HEK293 (cell line): ENCODE results near the gene EYA2.

Experiments used
- CTCF ChIA-PET: fragments of 350-600 bp; formaldehyde crosslinking; extraction: SDS; loops from one replicate; lab custom pipeline; 2021; ENCODE audit warnings: antibody characterized with exemption; lab: Yijun Ruan, JAX
- POLR2A ChIA-PET: fragments of 300-600 bp; formaldehyde crosslinking; extraction: SDS; loops from one replicate; lab custom pipeline; 2020; ENCODE audit warnings: antibody characterized with exemption, inconsistent platforms; lab: Yijun Ruan, JAX
- H3K27ac ChIP-seq: fragments of 200-500 bp; sonication (Bioruptor generic); 2 replicates; pipeline ENCODE4 v1.5.1; 2014; ENCODE audit warnings: low read depth, low read length, control low read depth, inconsistent platforms; ENCODE audit errors: extremely low read depth
- H3K36me3 ChIP-seq, 2 experiments: fragments of 200-500 bp in 1 of 2; sonication (Bioruptor generic) in 1 of 2; 1 replicate in 1 of 2; 2 replicates in 1 of 2; pipeline ENCODE4 v1.5.1; 2014 to 2017; ENCODE audit warnings: inconsistent platforms in 2 of 2, low read length in 2 of 2; ENCODE audit not compliant: control insufficient read depth in 2 of 2, insufficient read depth in 1 of 2
- H3K4me1 ChIP-seq: fragments of 200-500 bp; sonication (Bioruptor generic); 2 replicates; pipeline ENCODE4 v1.5.1; 2014; ENCODE audit warnings: mild to moderate bottlenecking, low read length, inconsistent platforms; ENCODE audit not compliant: control insufficient read depth, insufficient read depth
- H3K4me3 ChIP-seq: 2 replicates; pipeline ENCODE4 v1.5.1; 2011; ENCODE audit warnings: low read depth, mild to moderate bottlenecking, control low read depth, low read length, moderate library complexity
- H3K9me3 ChIP-seq: fragments of 200-500 bp; sonication (Bioruptor generic); 2 replicates; pipeline ENCODE4 v1.5.1; 2014; ENCODE audit warnings: low read depth, low read length, inconsistent platforms; ENCODE audit not compliant: control insufficient read depth, insufficient read depth
- BCL6B ChIP-seq: fragments of 450-650 bp; formaldehyde crosslinking; IDR thresholded peaks from 2 replicates; pipeline ENCODE4 v1.5.1; 2017; ENCODE audit warnings: missing biosample characterization, missing genetic modification characterization
- CTCF ChIP-seq: fragments of 450-650 bp; formaldehyde crosslinking; IDR thresholded peaks from 2 replicates; pipeline ENCODE4 v1.5.1; 2016; ENCODE audit warnings: missing biosample characterization, missing genetic modification characterization
- EGR2 ChIP-seq: fragments of 450-650 bp; formaldehyde crosslinking; IDR thresholded peaks from 2 replicates; pipeline ENCODE4 v1.5.1; 2016; ENCODE audit warnings: low read depth, missing biosample characterization, missing genetic modification characterization
- KLF10 ChIP-seq: fragments of 450-650 bp; IDR thresholded peaks from 2 replicates; pipeline ENCODE4 v1.5.1; 2018; ENCODE audit warnings: missing biosample characterization, mild to moderate bottlenecking, missing genetic modification characterization
- KLF7 ChIP-seq: fragments of 450-650 bp; formaldehyde crosslinking; IDR thresholded peaks from 2 replicates; pipeline ENCODE4 v1.5.1; 2016; ENCODE audit warnings: missing biosample characterization, missing genetic modification characterization, borderline replicate concordance
- RBAK ChIP-seq: fragments of 450-650 bp; formaldehyde crosslinking; IDR thresholded peaks from 2 replicates; pipeline ENCODE4 v1.5.1; 2016; ENCODE audit warnings: missing biosample characterization, missing genetic modification characterization
- REPIN1 ChIP-seq: fragments of 450-650 bp; formaldehyde crosslinking; IDR thresholded peaks from 2 replicates; pipeline ENCODE4 v1.5.1; 2017; ENCODE audit warnings: missing biosample characterization, missing genetic modification characterization, low read depth
- SALL2 ChIP-seq: fragments of 450-650 bp; formaldehyde crosslinking; IDR thresholded peaks from 2 replicates; pipeline ENCODE4 v1.5.0; 2017; ENCODE audit warnings: missing biosample characterization, mild to moderate bottlenecking, missing genetic modification characterization, borderline replicate concordance
- ZBTB11 ChIP-seq: fragments of 450-650 bp; formaldehyde crosslinking; conservative IDR thresholded peaks from 2 replicates; pipeline ENCODE4 v1.5.1; 2016; ENCODE audit warnings: low read depth, missing biosample characterization, missing genetic modification characterization
- ZFHX2 ChIP-seq: fragments of 450-650 bp; formaldehyde crosslinking; conservative IDR thresholded peaks from 2 replicates; pipeline ENCODE4 v1.5.1; 2016; ENCODE audit warnings: missing biosample characterization, missing genetic modification characterization
- ZNF112 ChIP-seq: fragments of 450-650 bp; formaldehyde crosslinking; IDR thresholded peaks from 2 replicates; pipeline ENCODE4 v1.5.0; 2017; ENCODE audit warnings: missing biosample characterization, missing genetic modification characterization
- ZNF138 ChIP-seq: fragments of 450-650 bp; formaldehyde crosslinking; IDR thresholded peaks from 2 replicates; pipeline ENCODE4 v1.5.1; 2016; ENCODE audit warnings: missing biosample characterization, missing genetic modification characterization, borderline replicate concordance
- ZNF175 ChIP-seq: fragments of 450-650 bp; formaldehyde crosslinking; IDR thresholded peaks from 2 replicates; pipeline ENCODE4 v1.5.1; 2016; ENCODE audit warnings: missing biosample characterization, missing genetic modification characterization
- ZNF248 ChIP-seq: fragments of 450-650 bp; formaldehyde crosslinking; IDR thresholded peaks from 2 replicates; pipeline ENCODE4 v1.5.1; 2017; ENCODE audit warnings: missing biosample characterization, missing genetic modification characterization
- ZNF26 ChIP-seq: fragments of 450-650 bp; formaldehyde crosslinking; IDR thresholded peaks from 2 replicates; pipeline ENCODE4 v1.5.1; 2016; ENCODE audit warnings: missing biosample characterization, missing genetic modification characterization
- ZNF280D ChIP-seq: fragments of 450-650 bp; formaldehyde crosslinking; IDR thresholded peaks from 2 replicates; pipeline ENCODE4 v1.5.1; 2016; ENCODE audit warnings: missing biosample characterization, missing genetic modification characterization
- ZNF324 ChIP-seq: fragments of 450-650 bp; formaldehyde crosslinking; IDR thresholded peaks from 2 replicates; pipeline ENCODE4 v1.5.1; 2016; ENCODE audit warnings: missing biosample characterization, missing genetic modification characterization
- ZNF48 ChIP-seq: fragments of 450-650 bp; formaldehyde crosslinking; IDR thresholded peaks from 2 replicates; pipeline ENCODE4 v1.5.1; 2016; ENCODE audit warnings: missing biosample characterization, missing genetic modification characterization
- ZNF513 ChIP-seq: fragments of 450-650 bp; IDR thresholded peaks from 2 replicates; pipeline ENCODE4 v1.5.1; 2018; ENCODE audit warnings: missing biosample characterization, missing genetic modification characterization
- ZNF549 ChIP-seq: fragments of 450-650 bp; IDR thresholded peaks from 2 replicates; pipeline ENCODE4 v1.5.1; 2018; ENCODE audit warnings: missing biosample characterization, missing genetic modification characterization, mild to moderate bottlenecking, inconsistent platforms, moderate library complexity
- ZNF843 ChIP-seq: fragments of 450-650 bp; formaldehyde crosslinking; IDR thresholded peaks from 2 replicates; pipeline ENCODE4 v1.5.1; 2016; ENCODE audit warnings: missing biosample characterization, missing genetic modification characterization

The EYA2 gene

GRCh38 chr20:47133809-47134456, 239.3 kb downstream of the EYA2 start (continued):
- TF ChIP-seq ZNF280D (no peak), RBAK (tag by site-specific recombination) (no peak), ZNF549 (tag by site-specific recombination) (no peak), ZNF138 (no peak), REPIN1 (no peak), ZNF26 (tag by site-specific recombination) (no peak), ZNF48 (no peak), KLF7 (tag by site-specific recombination) (no peak)
- TF ChIP-seq, all 188 proteins: peak for 0

- no peaks in the 10 kb centered on the region for H3K4me1 ChIP-seq
- H3K9me3 ChIP-seq, result no peaks in the 10 kb centered on the region
- CTCF ChIA-PET, result interaction anchor here (0.7 to 1.2 kb wide), 2 partner anchors 13 to 37 kb away, joined by 3 to 4 read pairs; no protein-coding TSS in a partner anchor
- no peaks in the 10 kb centered on the region for H3K36me3 ChIP-seq
- POLR2A ChIA-PET, result no interaction called here
- no peak overlapping the region for H3K4me3 ChIP-seq
- no peak overlapping the region for H3K27ac ChIP-seq
- TF ChIP-seq ZNF175 (tag by site-specific recombination) (no peak), CTCF (tag by site-specific recombination) (no peak), KLF10 (tag by site-specific recombination) (no peak), BCL6B (no peak), ZNF112 (tag by site-specific recombination) (no peak), ZNF248 (tag by site-specific recombination) (no peak), EGR2 (tag by site-specific recombination) (peak; percentile 85), SALL2 (tag by site-specific recombination) (no peak), ZNF513 (tag by site-specific recombination) (no peak), ZNF843 (tag by site-specific recombination) (no peak), ZBTB11 (tag by site-specific recombination) (no peak), ZNF324 (no peak), ZFHX2 (peak; percentile 42; the same call in 1 of the 2 replicates)
These were observed 242.1 kb downstream of the EYA2 start for GRCh38 chr20:47136782-47137181.
